ENCODE results near the gene PLA2G6.

Gene PLA2G6

GRCh38 chr22:38214302-38215056, 32.8 kb upstream of the PLA2G6 start:
- DNase-seq = peak; percentile 83

DNA sequence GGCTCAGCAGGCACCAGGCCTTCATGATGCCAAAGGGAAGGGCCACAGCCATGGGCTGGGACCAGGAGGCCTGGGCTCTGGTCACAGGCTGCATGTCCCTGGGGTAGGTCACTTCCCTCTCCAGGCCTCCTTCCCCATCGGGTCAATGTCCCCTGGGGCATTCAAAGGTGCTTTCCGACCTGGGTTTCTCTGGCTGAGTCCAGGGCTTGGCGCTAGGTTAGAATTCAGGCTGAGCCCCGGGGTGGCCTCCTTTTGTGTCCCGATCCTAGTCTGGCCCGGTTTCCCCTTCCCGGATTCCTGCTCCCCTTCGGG, 32.3 kb upstream of the PLA2G6 start:
- no peak for DNase-seq

DNA sequence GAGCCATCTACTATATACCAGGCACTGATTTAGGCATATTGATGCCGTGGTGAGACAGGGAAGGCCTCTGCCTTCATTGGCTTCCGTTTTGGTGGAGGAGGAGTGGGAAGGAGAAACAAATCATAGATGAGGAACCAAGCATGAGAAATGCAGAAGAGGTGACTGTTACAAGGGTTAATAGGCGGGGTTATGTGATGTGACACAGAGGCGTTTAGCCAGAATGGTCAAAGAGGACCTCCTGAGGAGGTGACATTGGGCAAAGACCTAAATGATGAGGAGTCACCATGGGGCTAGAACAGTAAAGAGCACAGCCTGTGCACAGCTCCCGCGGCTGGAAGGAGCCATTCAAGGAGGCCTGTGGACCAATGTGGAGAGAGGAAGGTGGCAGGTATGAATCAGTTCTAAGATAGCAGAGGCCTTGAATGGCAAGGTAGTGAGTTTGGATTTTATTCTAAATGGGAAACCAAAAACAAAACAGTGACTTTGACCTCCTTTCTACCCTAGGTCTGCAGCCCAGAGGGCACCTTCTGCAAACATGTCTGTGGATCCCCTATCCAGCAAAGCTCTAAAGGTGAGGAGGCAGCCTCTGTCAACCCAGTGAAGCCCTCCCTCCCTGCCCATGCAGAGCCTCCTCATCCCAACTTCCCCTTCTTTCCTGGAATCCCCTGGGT, 31.8 kb upstream of the PLA2G6 start:
- no peak for DNase-seq

GRCh38 chr22:38212442-38212841, 30.8 kb upstream of the PLA2G6 start:
- DNase-seq = no peak

DNA sequence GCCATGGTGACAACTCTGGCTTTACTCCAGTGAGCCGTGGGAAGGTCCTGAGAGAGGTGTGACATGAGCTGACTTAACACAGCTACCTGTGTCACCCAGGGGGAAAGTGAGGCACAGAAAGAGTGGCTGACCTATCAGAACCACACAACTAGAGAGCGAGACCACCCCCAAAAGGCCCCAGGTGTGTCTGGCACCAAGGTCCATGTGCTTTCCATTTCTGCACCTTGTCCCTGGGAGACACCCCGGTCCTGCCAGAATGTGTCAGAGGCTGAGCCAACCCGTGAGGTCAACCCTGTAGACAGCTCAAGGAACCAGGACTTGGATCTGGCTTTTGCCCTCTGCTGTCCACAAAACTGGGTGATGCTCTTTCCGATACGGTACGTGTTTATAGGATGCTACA, 29.9 kb upstream of the PLA2G6 start:
- DNase-seq = no peak

DNA sequence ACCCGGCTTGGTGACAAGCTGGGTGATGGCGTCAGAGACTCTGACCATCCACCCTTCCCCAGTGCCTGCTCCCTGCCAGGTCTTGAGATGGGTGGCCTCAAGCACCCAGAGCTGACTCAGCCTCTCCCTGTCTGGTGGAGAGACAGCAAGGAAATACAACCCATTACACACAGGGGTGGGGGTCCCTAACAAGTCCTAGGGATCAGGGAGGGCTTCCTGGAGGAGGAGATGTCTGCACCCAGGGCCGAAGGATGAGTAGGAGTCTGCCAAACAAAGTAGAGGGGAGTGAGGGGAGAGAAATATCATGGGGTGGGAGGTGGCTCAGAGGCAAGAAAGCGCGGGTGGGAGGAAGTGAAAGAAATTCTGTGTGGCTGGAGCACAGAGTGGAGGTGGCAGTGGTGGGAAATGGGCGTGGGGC, 26.9 kb upstream of the PLA2G6 start:
- DNase-seq = no peak

- DNase-seq = no peak
These were observed 26.3 kb upstream of the PLA2G6 start for GRCh38 chr22:38207898-38208432.

GRCh38 chr22:38205261-38206128, 23.9 kb upstream of the PLA2G6 start:
- no peak for DNase-seq

GRCh38 chr22:38204784-38205183, 23.2 kb upstream of the PLA2G6 start:
- no peak for DNase-seq

- no peak for DNase-seq
These were observed 22.4 kb upstream of the PLA2G6 start for GRCh38 chr22:38203855-38204514.

DNA sequence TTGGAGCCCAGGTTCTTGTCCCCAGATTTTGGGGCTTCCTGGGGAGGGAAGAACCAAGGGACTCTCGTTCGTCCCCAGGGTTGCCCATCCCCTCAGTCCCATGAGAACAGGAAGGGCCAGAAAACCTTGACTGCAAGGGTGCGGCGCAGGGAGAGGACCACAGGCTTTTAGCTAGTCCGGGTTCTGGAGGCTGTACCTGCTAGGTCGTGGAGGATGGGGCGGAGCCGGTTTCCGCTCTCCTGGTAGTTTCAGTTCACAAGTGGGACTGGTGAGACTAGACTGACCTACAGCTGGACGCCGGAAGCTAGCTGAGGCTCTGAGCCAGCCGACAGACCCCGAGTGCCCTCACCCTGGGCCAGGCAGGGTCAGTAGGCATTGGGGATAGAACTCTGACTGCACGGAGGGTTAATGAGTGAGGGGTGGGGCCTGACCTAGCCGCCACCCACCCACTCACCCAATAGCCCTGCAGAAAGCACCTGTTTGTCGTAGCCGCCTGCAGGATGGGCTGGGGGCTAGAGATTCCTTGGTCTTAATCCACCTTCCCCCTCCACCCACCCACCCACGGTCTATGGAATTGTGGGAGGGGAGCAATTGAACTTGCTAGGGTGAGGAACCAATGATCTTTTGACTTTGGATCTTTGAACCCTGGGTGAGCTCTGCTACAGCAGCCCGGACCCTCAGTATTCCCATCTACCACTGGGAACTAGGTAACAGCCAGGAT, 21.6 kb upstream of the PLA2G6 start:
- peak; percentile 50 for DNase-seq

GRCh38 chr22:38202437-38203089, 20.9 kb upstream of the PLA2G6 start:
- peak; percentile 58 for DNase-seq

GRCh38 chr22:38201711-38202436, 20.2 kb upstream of the PLA2G6 start, which contains the start of gene MAFF:
Gene MAFF (plus strand): TSS chr22:38201994. CDS start chr22:38213854, 11,860 bp downstream.
- peak; percentile 89 for DNase-seq

GRCh38 chr22:38201371-38201710, 19.7 kb upstream of the PLA2G6 start:
- DNase-seq = no peak

GRCh38 chr22:38199826-38200559, 18.4 kb upstream of the PLA2G6 start:
- no peak for DNase-seq

DNA sequence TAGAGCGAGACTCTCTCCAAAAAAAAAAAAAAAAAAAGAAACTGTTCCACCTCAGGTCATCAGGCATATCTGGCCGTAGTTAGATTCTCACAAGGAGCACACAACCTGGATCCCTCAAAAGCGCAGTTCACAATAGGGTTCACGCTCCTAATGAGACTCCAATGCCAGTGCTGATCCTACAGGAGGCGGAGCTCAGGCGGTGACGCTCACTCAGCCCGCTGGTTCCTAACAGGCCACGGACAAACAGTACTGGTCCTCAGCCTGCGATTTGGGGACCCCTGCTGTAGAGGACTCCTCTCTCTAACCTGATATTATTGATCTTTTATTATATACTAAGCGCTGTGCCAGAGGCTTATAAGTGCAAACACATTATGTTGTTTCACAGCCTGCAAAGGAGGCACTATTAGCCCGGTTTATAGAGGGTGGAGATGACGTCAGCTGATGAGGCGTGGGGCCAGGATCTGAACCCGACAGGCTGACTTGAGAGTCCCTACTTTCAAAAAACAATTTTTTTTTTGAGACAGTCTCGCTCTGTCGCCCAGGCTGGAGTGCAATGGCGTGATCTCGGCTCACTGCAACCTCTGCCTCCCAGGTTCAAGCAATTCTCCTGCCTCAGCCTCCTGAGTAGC, 15.3 kb upstream of the PLA2G6 start:
- no peak for DNase-seq

- DNase-seq = no peak
These were observed 11.9 kb upstream of the PLA2G6 start for GRCh38 chr22:38193580-38193979.

DNA sequence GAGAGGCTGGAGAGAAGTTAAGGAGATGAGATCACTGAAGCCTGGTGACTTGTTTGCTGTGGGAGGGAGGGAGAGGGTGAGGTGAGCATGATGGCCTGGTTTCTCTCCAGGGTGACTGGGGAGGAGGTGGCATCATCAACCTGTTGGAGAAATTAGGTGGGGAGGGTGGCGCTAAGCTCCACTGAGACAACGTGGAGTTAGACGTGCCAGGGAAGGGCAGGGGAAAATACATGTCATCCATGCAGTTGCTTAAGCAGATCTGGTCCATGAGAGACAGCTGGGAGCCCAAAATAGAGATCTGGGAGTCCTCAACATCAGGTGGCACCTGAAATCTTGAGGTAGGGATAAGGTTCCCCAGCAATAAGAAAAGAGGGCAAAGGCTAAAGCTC, 10.8 kb upstream of the PLA2G6 start:
- DNase-seq = no peak

GRCh38 chr22:38191731-38192474, 10.3 kb upstream of the PLA2G6 start:
- no peak for DNase-seq
